A549 treated with GW870086 at 1 μM for 4 hours (cell line): ENCODE data around the gene WEE1. TPM values are rescaled to one million over a fixed set of nuclear protein-coding genes. Genes with fewer than 3 reads are reported as not detected.

Source experiments
- total RNA-seq: library from RNA; stranded (reverse); fragments of 200-300 nt; extraction: Qiagen RNA extraction; gene quantifications from 5 replicates; pipeline ENCODE4 v1.2.3, GENCODE V29; 2022; ENCODE audit warnings: low read depth

Gene WEE1
- total RNA-seq = 16.1 to 19.7 TPM (median 18.4 TPM) in 5 replicates

GRCh38 chr11:9573052-9573774 lies at the start of gene WEE1:
TSS of gene WEE1 (plus strand) at chr11:9573670. CDS start at chr11:9573934, 264 bp downstream.

Other genes starting within 250 kb of the WEE1 start
- 76.4 to 105 TPM (median 101 TPM) in 5 replicates for gene IPO7, start 189.0 kb upstream of the WEE1 start, total RNA-seq
- gene ZNF143, start 112.7 kb upstream of the WEE1 start, total RNA-seq = 9.1 to 11.7 TPM (median 10.0 TPM) in 5 replicates
- 24.5 to 30.0 TPM (median 28.9 TPM) in 5 replicates for gene SWAP70, start 90.4 kb downstream of the WEE1 start, total RNA-seq